CD4-positive, alpha-beta memory T cell (primary cell): ENCODE data around the gene PLXNA2. TPM values are rescaled to one million over a fixed set of nuclear protein-coding genes. Genes with fewer than 3 reads are reported as not detected.

Source experiments
- CTCF ChIA-PET: fragments of 350-600 bp; sonication (Branson Sonifier 250); formaldehyde crosslinking; loops from one replicate; lab custom pipeline; 2021; ENCODE audit warnings: inconsistent platforms; ENCODE audit not compliant: partially characterized antibody; lab: Charles Lee
- POLR2A ChIA-PET: fragments of 350-600 bp; sonication (Branson Sonifier 250); formaldehyde crosslinking; loops from one replicate; lab custom pipeline; 2021; ENCODE audit not compliant: partially characterized antibody; lab: Charles Lee
- DNase-seq, 5 donors: peaks; one replicate each; pipeline versions ENCODE4 v3.0.0 to v3.0.0-alpha.2; 2020 to 2022; ENCODE audit warnings: mixed read lengths in 1 of 5
- H3K27ac ChIP-seq: one replicate; pipeline ENCODE4 v1.7.0; 2013; ENCODE audit warnings: low read depth, low read length
- H3K27me3 ChIP-seq: 2 replicates; pipeline ENCODE4 v1.7.0; 2013; ENCODE audit warnings: mild to moderate bottlenecking, low read length, moderate library complexity; ENCODE audit not compliant: insufficient read depth
- H3K36me3 ChIP-seq: 2 replicates; pipeline ENCODE4 v1.7.0; 2013; ENCODE audit warnings: mild to moderate bottlenecking, low read length, moderate library complexity; ENCODE audit not compliant: insufficient read depth
- H3K4me1 ChIP-seq: 2 replicates; pipeline ENCODE4 v1.7.0; 2013; ENCODE audit warnings: mild to moderate bottlenecking, low read length, moderate library complexity; ENCODE audit not compliant: insufficient read depth
- H3K4me3 ChIP-seq, 2 donors: one replicate each; pipeline ENCODE4 v1.7.0; 2013; ENCODE audit warnings: low read length in 2 of 2, mild to moderate bottlenecking in 1 of 2
- H3K9me3 ChIP-seq, 2 donors: one replicate each; pipeline ENCODE4 v1.7.0; 2013; ENCODE audit warnings: low read length in 2 of 2, control low read depth in 1 of 2; ENCODE audit not compliant: control insufficient read depth in 1 of 2
- H3K27ac Mint-ChIP-seq, 7 donors: one replicate each; pipeline ENCODE4 v1.8.0; 2020 to 2021; ENCODE audit warnings: mixed read lengths in 7 of 7, mild to moderate bottlenecking in 6 of 7, inconsistent platforms in 3 of 7, moderate library complexity in 3 of 7
- H3K27me3 Mint-ChIP-seq, 2 donors: one replicate each; pipeline ENCODE4 v1.8.0; 2020 to 2021; ENCODE audit warnings: mixed read lengths in 2 of 2
- H3K36me3 Mint-ChIP-seq, 2 donors: one replicate each; pipeline ENCODE4 v1.8.0; 2020 to 2021; ENCODE audit warnings: mixed read lengths in 2 of 2, inconsistent platforms in 1 of 2, mild to moderate bottlenecking in 1 of 2
- H3K4me1 Mint-ChIP-seq, 4 donors: one replicate each; pipeline ENCODE4 v1.8.0; 2020 to 2021; ENCODE audit warnings: mixed read lengths in 4 of 4, mild to moderate bottlenecking in 1 of 4
- H3K4me3 Mint-ChIP-seq, 8 donors: one replicate each; pipeline ENCODE4 v1.8.0; 2020 to 2021; ENCODE audit warnings: mixed read lengths in 8 of 8, mild to moderate bottlenecking in 7 of 8, moderate library complexity in 6 of 8, inconsistent platforms in 3 of 8
- H3K9me3 Mint-ChIP-seq, 8 donors: one replicate each; pipeline ENCODE4 v1.8.0; 2020 to 2021; ENCODE audit warnings: mixed read lengths in 8 of 8, mild to moderate bottlenecking in 5 of 8, inconsistent platforms in 3 of 8, moderate library complexity in 1 of 8
- intact Hi-C: fragments of 100-400 bp; cut with micrococcal nuclease; formaldehyde crosslinking; loops from one replicate; pipeline ENCODE4 v1.15.1; 2023
- polyA plus RNA-seq, 2 donors: library from polyadenylated mRNA; unstranded; fragments of 300-500 nt; fragmentation: Illumina TruSeq; gene quantifications; one replicate each; pipeline ENCODE4 v1.2.3, GENCODE V29; 2021
- total RNA-seq, 2 experiments: library from RNA; stranded (reverse); gene quantifications; one replicate each; pipeline ENCODE4 v1.2.3, GENCODE V29; 2021

The PLXNA2 gene
- total and polyA plus RNA-seq, 4 experiments from 2014 or later, result 0.10 to 4.0 (median 1.8) TPM

GRCh38 chr1:207978441-207978840 lies 265.7 kb downstream of the PLXNA2 start:
- Histone ChIP-seq H3K9me3 (no peaks in the 10 kb centered on the region), H3K36me3 (no peaks in the 10 kb centered on the region), H3K27me3 (no peaks in the 10 kb centered on the region), H3K4me3 (no peak overlapping the region), H3K4me1 (no peaks in the 10 kb centered on the region), H3K27ac (no peak overlapping the region)
- Mint-ChIP-seq H3K9me3 (no peaks in the 10 kb centered on the region), H3K4me1 (no peaks in the 10 kb centered on the region), H3K27ac (no peak overlapping the region), H3K4me3 (no peak overlapping the region), H3K36me3 (no peaks in the 10 kb centered on the region), H3K27me3 (peaks cover 20 to 24% of the 10 kb centered on the region in 2 donors)
- ChIA-PET CTCF (no interaction called here), POLR2A (no interaction called here)
- no peak for DNase-seq
- intact Hi-C loops, result no loop called here

DNA sequence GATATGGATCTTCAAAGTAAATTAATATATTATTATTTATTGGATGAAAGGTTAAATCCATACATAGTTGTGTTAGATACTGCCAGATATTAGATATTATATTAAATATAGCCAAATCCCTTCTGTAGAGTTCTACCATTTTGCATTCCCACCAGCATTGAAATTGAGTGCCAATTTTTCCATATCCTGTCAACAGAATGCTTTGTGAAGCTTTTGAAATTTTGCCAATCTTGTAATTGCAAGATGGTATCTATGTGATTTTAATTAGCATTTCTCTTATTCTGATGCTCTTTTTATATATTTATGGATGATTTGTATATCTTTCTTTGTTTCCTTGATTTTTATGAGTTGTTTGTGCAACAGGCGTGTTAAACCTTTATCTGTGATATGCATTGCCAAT lies 266.3 kb downstream of the PLXNA2 start:
- Mint-ChIP-seq H3K9me3 (no peaks in the 10 kb centered on the region), H3K4me1 (no peaks in the 10 kb centered on the region), H3K36me3 (no peaks in the 10 kb centered on the region), H3K27ac (no peak overlapping the region), H3K27me3 (peaks cover 18 to 26% of the 10 kb centered on the region in 2 donors), H3K4me3 (no peak overlapping the region)
- ChIA-PET CTCF (no interaction called here), POLR2A (no interaction called here)
- intact Hi-C loops, result no loop called here
- no peak for DNase-seq
- Histone ChIP-seq H3K36me3 (no peaks in the 10 kb centered on the region), H3K9me3 (no peaks in the 10 kb centered on the region), H3K4me3 (no peak overlapping the region), H3K4me1 (no peaks in the 10 kb centered on the region), H3K27ac (no peak overlapping the region), H3K27me3 (no peaks in the 10 kb centered on the region)

- no peaks in the 10 kb centered on the region for H3K36me3 ChIP-seq
- ChIA-PET POLR2A (interaction anchor here (0.6 kb wide), 1 partner anchor 269 kb away, joined by 3 read pairs; no protein-coding TSS in a partner anchor), CTCF (interaction anchor here (0.7 to 1.5 kb wide), 2 partner anchors 11 to 42 kb away, joined by 3 to 6 read pairs; no protein-coding TSS in a partner anchor)
- Mint-ChIP-seq H3K27me3 (peaks cover 12 to 15% of the 10 kb centered on the region in 2 donors), H3K9me3 (no peaks in the 10 kb centered on the region), H3K27ac (no peak overlapping the region), H3K4me1 (no peaks in the 10 kb centered on the region), H3K36me3 (no peaks in the 10 kb centered on the region), H3K4me3 (no peak overlapping the region)
- H3K9me3 ChIP-seq, result no peaks in the 10 kb centered on the region
- no peak overlapping the region for H3K4me3 ChIP-seq
- no peak for DNase-seq
- no peaks in the 10 kb centered on the region for H3K27me3 ChIP-seq
- intact Hi-C loops, result no loop called here
- H3K4me1 ChIP-seq, result no peaks in the 10 kb centered on the region
- no peak overlapping the region for H3K27ac ChIP-seq
Measured at GRCh38 chr1:207973898-207974568, 270.2 kb downstream of the PLXNA2 start.

DNA sequence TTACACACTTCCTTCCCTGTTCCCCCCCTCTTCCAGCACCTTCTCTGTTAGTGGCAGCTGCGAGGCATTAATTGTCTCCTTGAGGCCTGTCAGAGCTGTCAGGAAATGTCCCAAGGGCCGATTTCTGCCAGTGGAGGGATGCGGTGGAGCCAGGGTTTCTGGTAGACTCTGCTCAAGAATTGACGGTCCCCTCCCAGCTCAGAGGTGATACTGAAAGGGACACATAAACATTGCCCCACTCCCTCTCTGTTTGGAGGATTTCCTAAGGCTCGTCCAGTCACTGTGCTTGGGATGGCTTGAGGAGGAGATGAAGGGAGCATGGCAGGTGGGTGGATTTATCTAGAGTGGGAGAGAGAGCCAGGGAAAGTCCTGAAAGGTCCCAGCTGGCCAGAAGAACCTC lies 271.8 kb downstream of the PLXNA2 start:
- ChIA-PET CTCF (interaction anchor here (1.9 to 2.0 kb wide), 2 partner anchors 9 to 88 kb away, joined by 7 to 11 read pairs; no protein-coding TSS in a partner anchor), POLR2A (interaction anchor here (1.2 kb wide), 1 partner anchor 107 kb away, joined by 3 read pairs; no protein-coding TSS in a partner anchor)
- Histone ChIP-seq H3K9me3 (no peaks in the 10 kb centered on the region), H3K27ac (no peak overlapping the region), H3K36me3 (no peaks in the 10 kb centered on the region), H3K4me1 (no peaks in the 10 kb centered on the region), H3K4me3 (no peak overlapping the region), H3K27me3 (no peaks in the 10 kb centered on the region)
- Mint-ChIP-seq H3K27me3 (peaks cover 9 to 14% of the 10 kb centered on the region in 2 donors), H3K4me1 (no peaks in the 10 kb centered on the region), H3K27ac (no peak overlapping the region), H3K9me3 (no peaks in the 10 kb centered on the region), H3K4me3 (no peak overlapping the region), H3K36me3 (no peaks in the 10 kb centered on the region)
- intact Hi-C loops, result no loop called here
- no peak for DNase-seq
